B cell (primary cell): ENCODE data around the gene ABCD3. TPM values are rescaled to one million over a fixed set of nuclear protein-coding genes. Genes with fewer than 3 reads are reported as not detected.

Experiments used
- ATAC-seq: fragments of 200-7000 bp; cut with Tn5 transposase; one replicate; pipeline ENCODE4 v1.10.0; 2021; ENCODE audit warnings: low read depth, mild to moderate bottlenecking, moderate number of reproducible peaks, moderate library complexity
- CTCF ChIA-PET: fragments of 350-600 bp; sonication (Branson Sonifier 250); formaldehyde crosslinking; loops from one replicate; lab custom pipeline; 2021; ENCODE audit warnings: antibody characterized with exemption, inconsistent platforms; lab: Charles Lee
- POLR2A ChIA-PET: fragments of 350-600 bp; sonication (Branson Sonifier 250); formaldehyde crosslinking; loops from one replicate; lab custom pipeline; 2021; ENCODE audit warnings: antibody characterized with exemption; lab: Charles Lee
- DNase-seq: peaks from one replicate; pipeline ENCODE4 v3.0.0; 2013
- H2AFZ ChIP-seq: 2 replicates; pipeline ENCODE4 v1.6.1; 2012; ENCODE audit warnings: mild to moderate bottlenecking, low read depth, low read length; ENCODE audit not compliant: insufficient read depth, poor library complexity, severe bottlenecking
- H3K27ac ChIP-seq, 2 donors: 1 replicate in 1 of 2; 2 replicates in 1 of 2; pipeline ENCODE4 v1.5.1; 2012 to 2013; ENCODE audit warnings: low read length in 2 of 2, mild to moderate bottlenecking in 2 of 2, moderate library complexity in 1 of 2
- H3K27me3 ChIP-seq, 4 experiments: fragments of 200-600 bp in 1 of 4; sonication (generic) in 1 of 4; replicated peaks in 1 of 4; 1 replicate in 2 of 4; 2 replicates in 2 of 4; pipeline versions ENCODE4 v1.6.1 to v1.7.0; 2013 to 2016; ENCODE audit warnings: low read length in 3 of 4, mild to moderate bottlenecking in 2 of 4, mixed read lengths in 1 of 4, moderate library complexity in 1 of 4; ENCODE audit not compliant: insufficient read depth in 4 of 4, control insufficient read depth in 3 of 4; ENCODE audit errors: control extremely low read depth in 1 of 4
- H3K36me3 ChIP-seq, 2 experiments: replicated peaks in 1 of 2; 1 replicate in 1 of 2; 2 replicates in 1 of 2; pipeline versions ENCODE4 v1.6.1 to v1.7.1; 2013; ENCODE audit warnings: low read length in 1 of 2; ENCODE audit not compliant: insufficient read depth in 2 of 2, control insufficient read depth in 1 of 2; ENCODE audit errors: control extremely low read depth in 1 of 2, extremely low read depth in 1 of 2
- H3K4me1 ChIP-seq, 2 donors: fragments of 200-600 bp in 1 of 2; sonication (generic) in 1 of 2; 1 replicate in 1 of 2; 2 replicates in 1 of 2; pipeline versions ENCODE4 v1.5.1 to v1.6.1; 2013 to 2017; ENCODE audit warnings: low read length in 2 of 2; ENCODE audit not compliant: control insufficient read depth in 2 of 2, insufficient read depth in 2 of 2
- H3K4me2 ChIP-seq: replicated peaks from 2 replicates; pipeline ENCODE3; 2012; ENCODE audit warnings: mild to moderate bottlenecking, low read depth, low read length; ENCODE audit not compliant: poor library complexity, severe bottlenecking
- H3K4me3 ChIP-seq, 5 experiments: fragments of 200-600 bp in 1 of 5; sonication (generic) in 1 of 5; 1 replicate in 3 of 5; 2 replicates in 2 of 5; pipeline versions ENCODE4 v1.5.1 to v1.7.0; 2011 to 2016; ENCODE audit warnings: low read length in 4 of 5, mild to moderate bottlenecking in 4 of 5, low read depth in 2 of 5, control low read depth in 1 of 5, moderate library complexity in 1 of 5; ENCODE audit not compliant: insufficient read depth in 1 of 5; ENCODE audit errors: control extremely low read depth in 1 of 5, extremely low read depth in 1 of 5
- H3K79me2 ChIP-seq: fragments of 200-600 bp; sonication (generic); one replicate; pipeline ENCODE4 v1.6.0; 2016; ENCODE audit warnings: low read length; ENCODE audit not compliant: control insufficient read depth, insufficient read depth
- H3K9ac ChIP-seq: fragments of 200-600 bp; sonication (generic); 2 replicates; pipeline ENCODE4 v1.6.1; 2017; ENCODE audit warnings: mild to moderate bottlenecking, low read length, moderate library complexity
- H3K9me3 ChIP-seq, 3 donors: one replicate each; pipeline versions ENCODE4 v1.6.1 to v1.7.1; 2013; ENCODE audit warnings: low read length in 2 of 3; ENCODE audit not compliant: control insufficient read depth in 2 of 3, insufficient read depth in 1 of 3; ENCODE audit errors: control extremely low read depth in 1 of 3
- H4K20me1 ChIP-seq: 2 replicates; pipeline ENCODE4 v1.6.0; 2012; ENCODE audit warnings: mild to moderate bottlenecking, low read length; ENCODE audit not compliant: insufficient read depth, control insufficient read depth, poor library complexity, severe bottlenecking
- H3K27ac Mint-ChIP-seq: one replicate; pipeline ENCODE4 v1.8.0; 2021; ENCODE audit warnings: mixed read lengths
- H3K27me3 Mint-ChIP-seq: one replicate; pipeline ENCODE4 v1.8.0; 2021; ENCODE audit warnings: mixed read lengths
- H3K4me1 Mint-ChIP-seq: one replicate; pipeline ENCODE4 v1.8.0; 2021; ENCODE audit warnings: mixed read lengths
- H3K4me3 Mint-ChIP-seq: one replicate; pipeline ENCODE4 v1.8.0; 2021; ENCODE audit warnings: mixed read lengths
- H3K9me3 Mint-ChIP-seq: one replicate; pipeline ENCODE4 v1.8.0; 2022; ENCODE audit warnings: mixed read lengths; ENCODE audit not compliant: insufficient read depth
- EZH2 ChIP-seq: IDR thresholded peaks from 2 replicates; pipeline ENCODE4 v1.6.1; 2012; ENCODE audit warnings: borderline replicate concordance, low read depth, mild to moderate bottlenecking, moderate library complexity, low read length; ENCODE audit not compliant: insufficient read depth, poor library complexity, severe bottlenecking
- WGBS: methylation state at CpG from one replicate; pipeline ENCODE4 v1.1.5; 2013; ENCODE audit warnings: missing lambda C conversion rate; ENCODE audit not compliant: insufficient coverage; 5-methylcytosine and 5-hydroxymethylcytosine counted together
- intact Hi-C: fragments of 100-400 bp; cut with micrococcal nuclease; formaldehyde crosslinking; loops from one replicate; pipeline ENCODE4 v1.10.0; 2022
- polyA plus RNA-seq: library from polyadenylated mRNA; depleted of rRNA; stranded (reverse); fragments of >200 nt; gene quantifications from 2 replicates; pipeline ENCODE4 v1.2.3, GENCODE V29; 2012
- total RNA-seq, 2 donors: library from RNA; stranded (reverse); fragments of 120-200 nt in 1 of 2; gene quantifications; 1 replicate in 1 of 2; 2 replicates in 1 of 2; pipeline versions ENCODE4 v1.2.3 to v1.2.4, GENCODE V29; 2013 to 2022
- TF ChIP-seq, protein P1 (sequence below): fragments of 200-600 bp; IDR thresholded peaks from one replicate; pipeline ENCODE4 v1.8.0; 2022; ENCODE audit warnings: antibody characterized with exemption, mild to moderate bottlenecking

ABCD3 gene
- total and polyA plus RNA-seq, 2 donors (not counting 1 experiment from before 2014, with no cell fraction given): 4.0 to 19.4 TPM

GRCh38 chr1:94537254-94537653 lies 119.1 kb downstream of the ABCD3 start:
- TF ChIP-seq, protein P1, sequence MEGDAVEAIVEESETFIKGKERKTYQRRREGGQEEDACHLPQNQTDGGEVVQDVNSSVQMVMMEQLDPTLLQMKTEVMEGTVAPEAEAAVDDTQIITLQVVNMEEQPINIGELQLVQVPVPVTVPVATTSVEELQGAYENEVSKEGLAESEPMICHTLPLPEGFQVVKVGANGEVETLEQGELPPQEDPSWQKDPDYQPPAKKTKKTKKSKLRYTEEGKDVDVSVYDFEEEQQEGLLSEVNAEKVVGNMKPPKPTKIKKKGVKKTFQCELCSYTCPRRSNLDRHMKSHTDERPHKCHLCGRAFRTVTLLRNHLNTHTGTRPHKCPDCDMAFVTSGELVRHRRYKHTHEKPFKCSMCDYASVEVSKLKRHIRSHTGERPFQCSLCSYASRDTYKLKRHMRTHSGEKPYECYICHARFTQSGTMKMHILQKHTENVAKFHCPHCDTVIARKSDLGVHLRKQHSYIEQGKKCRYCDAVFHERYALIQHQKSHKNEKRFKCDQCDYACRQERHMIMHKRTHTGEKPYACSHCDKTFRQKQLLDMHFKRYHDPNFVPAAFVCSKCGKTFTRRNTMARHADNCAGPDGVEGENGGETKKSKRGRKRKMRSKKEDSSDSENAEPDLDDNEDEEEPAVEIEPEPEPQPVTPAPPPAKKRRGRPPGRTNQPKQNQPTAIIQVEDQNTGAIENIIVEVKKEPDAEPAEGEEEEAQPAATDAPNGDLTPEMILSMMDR: no peak
- no peak for TF ChIP-seq EZH2
- H2AFZ ChIP-seq: no peak overlapping the region
- no peak overlapping the region for H3K4me2 ChIP-seq
- WGBS: 100% methylated on average over 2 of the region's 6 CpGs
- intact Hi-C loops: no loop called here
- H3K4me1 Mint-ChIP-seq: peaks cover 9% of the 10 kb centered on the region
- no peaks in the 10 kb centered on the region for H3K9me3 Mint-ChIP-seq
- H3K27me3 ChIP-seq: peaks cover 0 to 31% (median 17%) of the 10 kb centered on the region in 4 experiments
- no peak overlapping the region for H3K9ac ChIP-seq
- H3K27ac Mint-ChIP-seq: no peak overlapping the region
- no peaks in the 10 kb centered on the region for H3K36me3 ChIP-seq
- ATAC-seq (no peak), DNase-seq (no peak)
- H3K4me3 ChIP-seq: no peak overlapping the region
- H3K27ac ChIP-seq: no peak overlapping the region
- no peak overlapping the region for H3K4me3 Mint-ChIP-seq
- peaks cover 14% of the 10 kb centered on the region in 2 donors for H3K4me1 ChIP-seq
- H4K20me1 ChIP-seq: no peaks in the 10 kb centered on the region
- no peaks in the 10 kb centered on the region for H3K79me2 ChIP-seq
- H3K27me3 Mint-ChIP-seq: peaks cover 44% of the 10 kb centered on the region
- ChIA-PET CTCF (no interaction called here), POLR2A (no interaction called here)
- H3K9me3 ChIP-seq: peaks cover 0 to 13% (median 0%) of the 10 kb centered on the region in 3 donors

DNA sequence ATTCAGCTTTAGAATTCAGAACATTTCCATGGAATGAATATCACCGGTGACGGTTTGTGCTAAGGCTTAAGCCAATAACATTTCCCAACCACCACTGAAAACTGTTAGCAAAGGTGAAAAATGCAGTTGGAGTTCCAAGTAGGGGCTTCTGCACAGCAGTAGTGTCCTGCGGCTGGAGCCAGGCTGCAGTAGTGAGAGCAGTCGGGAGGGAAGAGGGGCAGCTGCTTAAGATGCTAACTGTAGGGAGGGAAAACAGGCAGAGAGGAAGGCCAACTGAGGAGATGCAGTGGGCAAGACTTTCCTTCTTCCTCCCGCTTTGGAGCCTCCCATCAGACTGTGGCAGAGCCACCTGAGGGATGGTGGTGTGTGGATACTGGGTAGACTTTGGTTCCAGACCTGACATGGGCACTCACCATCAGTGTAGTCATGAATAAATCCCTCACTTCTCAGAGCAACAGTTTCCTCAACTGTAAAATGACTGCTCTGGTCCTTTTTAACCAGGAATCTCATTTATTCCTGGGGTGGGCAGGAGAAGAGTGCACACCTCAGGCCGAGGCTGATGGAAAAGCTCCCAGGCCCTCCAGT lies 120.1 kb downstream of the ABCD3 start:
- Histone ChIP-seq H3K79me2 (no peaks in the 10 kb centered on the region), H3K9ac (no peak overlapping the region), H4K20me1 (no peaks in the 10 kb centered on the region), H3K4me2 (no peak overlapping the region), H3K36me3 (no peaks in the 10 kb centered on the region), H3K4me1 (peaks cover 17% of the 10 kb centered on the region in 2 donors), H3K9me3 (peaks cover 0 to 14% (median 0%) of the 10 kb centered on the region in 3 donors), H2AFZ (no peak overlapping the region), H3K27me3 (peaks cover 0 to 33% (median 19%) of the 10 kb centered on the region in 4 experiments), H3K4me3 (no peak overlapping the region), H3K27ac (no peak overlapping the region)
- peaks cover 16% of the 10 kb centered on the region for H3K4me1 Mint-ChIP-seq
- no peak for ATAC-seq
- WGBS: 81% methylated on average over 4 of the region's 6 CpGs
- H3K27ac Mint-ChIP-seq: no peak overlapping the region
- intact Hi-C loops: no loop called here
- no peaks in the 10 kb centered on the region for H3K9me3 Mint-ChIP-seq
- no peak overlapping the region for H3K4me3 Mint-ChIP-seq
- H3K27me3 Mint-ChIP-seq: peaks cover 48% of the 10 kb centered on the region
- ChIA-PET POLR2A (no interaction called here), CTCF (no interaction called here)
- DNase-seq: no peak
- TF ChIP-seq, protein P1: no peak
- TF ChIP-seq EZH2: no peak
